HG03378 (cell line): ENCODE measurements around the gene SIGLEC12.
"Not testable (repeated sequence)": the region's sequence is repeated elsewhere in the genome, so short reads cannot be mapped to it uniquely, and the experiment has no call there.

Experiments
- ATAC-seq: cut with Tn5 transposase; IDR thresholded peaks from one replicate; pipeline ENCODE4 v1.9.1; 2021; ENCODE audit warnings: mild to moderate bottlenecking, moderate library complexity; ENCODE audit not compliant: unreplicated experiment

Gene SIGLEC12

DNA sequence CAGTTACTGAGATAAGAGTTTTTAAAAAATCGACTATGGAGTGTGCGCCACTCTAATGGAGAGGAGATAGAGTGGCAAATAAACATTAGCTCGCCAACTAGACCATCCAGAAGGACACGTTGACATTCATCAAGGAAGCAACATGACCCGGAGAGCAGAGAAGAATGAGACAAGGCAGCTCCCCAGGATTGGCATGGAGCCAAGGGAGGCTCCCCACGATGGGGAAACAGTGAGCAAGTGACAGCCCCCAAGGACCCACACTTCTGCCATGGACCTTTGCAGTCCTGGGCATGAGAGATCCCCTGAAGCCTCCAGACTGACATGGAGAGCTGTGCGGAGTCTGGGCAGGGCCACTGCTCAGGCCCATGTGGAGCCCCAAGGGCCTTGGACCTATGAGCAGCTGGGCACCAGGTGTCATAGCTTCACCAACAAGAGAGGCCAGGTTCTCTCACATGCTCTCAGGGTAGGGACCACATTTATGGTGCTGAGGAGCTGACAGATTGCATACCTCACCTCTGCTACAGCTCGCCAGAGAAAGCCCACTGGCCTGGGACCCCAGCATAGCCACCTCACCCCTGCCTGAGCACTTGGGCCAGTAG, 23.2 kb upstream of the SIGLEC12 start:
- ATAC-seq, result no peak

- ATAC-seq, result no peak
Observed at GRCh38 chr19:51521781-51522180, 20.2 kb upstream of the SIGLEC12 start.

GRCh38 chr19:51521357-51521756, 19.8 kb upstream of the SIGLEC12 start:
- ATAC-seq, result no peak

- no peak for ATAC-seq
Observed at GRCh38 chr19:51520728-51521127, 19.1 kb upstream of the SIGLEC12 start.

DNA sequence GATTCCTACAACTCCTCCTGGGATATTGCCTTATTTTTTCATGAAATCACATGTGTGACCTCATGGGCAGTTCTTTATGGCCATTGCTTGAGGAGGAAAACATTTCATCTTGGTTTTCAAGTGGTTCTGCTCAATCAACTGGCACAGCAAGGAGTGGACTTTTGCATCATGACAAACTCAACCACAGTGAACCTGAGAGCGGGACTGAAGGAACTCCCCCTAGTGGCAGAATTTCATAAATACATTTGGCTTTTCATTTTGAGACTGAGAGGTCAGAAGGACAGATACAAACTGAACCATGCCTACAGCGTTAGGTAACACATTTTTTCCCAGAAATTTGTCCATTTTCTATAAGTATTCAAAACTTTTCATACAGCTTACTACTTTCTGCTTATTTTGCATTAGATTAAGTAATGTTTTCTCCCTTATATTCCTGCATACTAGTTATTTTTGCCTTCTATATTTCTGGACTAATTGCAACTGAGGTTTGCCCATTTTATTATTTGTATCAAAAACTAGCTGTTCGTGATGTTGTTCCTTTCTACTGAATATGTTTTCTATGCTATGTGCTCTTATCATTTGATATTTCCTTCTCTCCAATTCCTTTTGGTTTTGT, 13.4 kb upstream of the SIGLEC12 start:
- ATAC-seq, result no peak

- ATAC-seq, result no peak
Observed at GRCh38 chr19:51513968-51514367, 12.4 kb upstream of the SIGLEC12 start.

DNA sequence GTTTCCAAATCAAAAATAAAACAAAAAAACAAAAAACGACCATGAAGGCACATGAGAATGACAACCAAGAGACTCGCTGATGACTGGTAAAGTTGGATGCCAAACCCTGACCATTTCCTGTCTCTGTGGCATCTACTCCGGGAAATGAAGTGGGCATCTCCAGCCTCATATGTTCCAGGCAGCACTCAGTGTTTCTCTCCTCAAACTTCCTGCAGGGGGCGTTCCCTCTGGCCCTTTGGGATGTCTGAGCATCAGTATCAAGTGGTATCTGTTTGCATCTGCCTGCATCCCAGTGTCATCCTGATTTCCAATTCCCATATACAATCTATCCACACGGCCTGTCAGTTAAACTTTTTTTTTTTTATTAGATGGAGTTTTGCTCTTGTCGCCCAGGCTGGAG, 9.8 kb upstream of the SIGLEC12 start:
- no peak for ATAC-seq

DNA sequence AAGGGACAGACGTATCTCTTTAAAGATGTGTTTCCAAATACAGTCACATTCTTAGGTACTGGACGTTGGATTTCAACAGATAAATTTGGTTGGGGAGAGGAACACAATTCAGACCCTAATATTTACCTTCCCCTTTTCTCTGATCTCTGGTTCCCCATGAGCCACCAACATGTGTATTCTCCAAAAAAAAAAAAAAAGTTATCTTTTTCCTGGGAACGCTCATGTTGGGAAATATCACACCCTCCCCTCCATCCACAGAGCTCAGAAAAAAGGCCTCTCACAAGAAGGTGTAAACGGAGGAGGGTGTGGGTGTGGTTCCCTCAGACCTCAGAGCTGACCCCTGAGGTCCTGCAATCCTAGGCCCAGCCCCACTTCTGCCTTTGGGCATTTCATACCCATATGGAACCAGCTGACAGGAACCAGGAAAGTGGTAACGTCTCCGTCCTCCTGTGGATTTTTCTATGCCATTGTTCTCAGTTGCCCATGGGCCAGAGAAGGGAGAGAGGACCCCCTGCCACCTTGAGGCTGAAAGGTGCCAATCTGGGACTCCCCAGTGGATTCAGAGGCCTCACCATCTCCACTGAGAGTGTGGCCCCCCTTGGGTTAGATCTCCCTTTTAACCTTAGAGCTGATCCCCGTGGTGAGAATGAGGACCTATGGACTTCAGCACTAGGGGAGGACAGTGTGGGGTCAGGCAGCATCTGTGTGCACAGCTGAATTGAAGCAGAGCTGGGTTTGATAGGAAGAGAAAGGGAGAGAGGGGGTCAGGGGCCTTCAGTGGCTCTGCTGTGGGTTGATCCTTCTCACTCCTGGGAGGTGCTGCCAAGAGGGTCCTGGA, 8.4 kb upstream of the SIGLEC12 start:
- no peak for ATAC-seq

DNA sequence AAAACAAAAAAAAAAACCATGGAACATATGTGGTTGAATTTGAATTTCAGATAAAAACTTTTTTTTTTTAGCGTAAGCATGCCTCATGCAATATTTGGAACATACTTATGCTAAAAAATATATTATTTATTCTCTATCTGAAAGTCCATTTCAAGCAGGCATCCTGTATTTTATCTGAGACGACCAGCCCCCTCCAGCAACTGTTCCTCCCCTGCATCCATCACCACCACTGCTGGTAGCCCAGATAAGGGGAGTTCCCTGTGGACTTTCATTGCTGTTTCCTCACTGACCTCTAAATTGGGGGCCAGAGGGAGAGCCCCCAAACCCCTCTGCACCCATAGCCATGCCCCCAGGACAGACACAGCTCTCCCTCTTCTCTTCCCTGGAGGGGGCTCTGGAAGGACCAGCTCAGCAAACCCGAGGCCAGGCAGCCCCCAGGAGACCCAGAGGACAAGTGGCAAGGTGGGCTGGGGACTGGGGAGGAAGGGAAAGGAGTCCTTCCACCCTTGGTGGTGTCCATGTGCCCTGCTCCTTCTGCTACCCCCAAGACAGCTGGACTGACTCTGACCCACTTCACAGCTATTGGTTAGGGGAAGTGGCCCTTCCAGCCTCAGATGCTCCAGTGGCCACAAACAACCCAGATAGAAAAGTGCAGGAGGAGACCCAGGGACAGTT, 6.6 kb upstream of the SIGLEC12 start:
- ATAC-seq, result no peak

DNA sequence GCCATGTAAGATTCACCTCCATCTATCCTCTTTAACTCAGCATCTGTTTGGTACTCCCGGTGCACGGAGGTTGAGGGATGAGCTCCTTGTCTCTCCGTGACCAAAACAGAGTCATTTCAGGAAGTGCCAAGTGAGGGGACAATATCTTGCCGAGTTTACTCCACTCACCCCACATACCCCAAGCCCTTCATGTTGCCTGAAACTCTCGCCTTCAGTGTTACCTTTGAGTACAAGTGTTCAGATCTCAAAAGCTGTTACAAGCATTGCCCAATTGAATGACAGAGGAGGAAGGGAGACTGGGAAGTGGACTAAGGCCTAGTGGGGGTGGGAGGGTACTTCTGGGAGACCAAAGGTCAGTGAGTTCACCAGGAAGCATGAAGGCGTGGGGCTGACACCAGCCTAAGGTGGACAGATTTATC, 6.0 kb upstream of the SIGLEC12 start:
- no peak for ATAC-seq

- no peak for ATAC-seq
Observed at GRCh38 chr19:51507192-51507591, 5.6 kb upstream of the SIGLEC12 start.

GRCh38 chr19:51505904-51506303, 4.3 kb upstream of the SIGLEC12 start:
- ATAC-seq, result no peak

- ATAC-seq, result no peak
Observed at GRCh38 chr19:51503896-51504295, 2.3 kb upstream of the SIGLEC12 start.

- ATAC-seq, result no peak
Observed at GRCh38 chr19:51503286-51503817, 1.8 kb upstream of the SIGLEC12 start.

DNA sequence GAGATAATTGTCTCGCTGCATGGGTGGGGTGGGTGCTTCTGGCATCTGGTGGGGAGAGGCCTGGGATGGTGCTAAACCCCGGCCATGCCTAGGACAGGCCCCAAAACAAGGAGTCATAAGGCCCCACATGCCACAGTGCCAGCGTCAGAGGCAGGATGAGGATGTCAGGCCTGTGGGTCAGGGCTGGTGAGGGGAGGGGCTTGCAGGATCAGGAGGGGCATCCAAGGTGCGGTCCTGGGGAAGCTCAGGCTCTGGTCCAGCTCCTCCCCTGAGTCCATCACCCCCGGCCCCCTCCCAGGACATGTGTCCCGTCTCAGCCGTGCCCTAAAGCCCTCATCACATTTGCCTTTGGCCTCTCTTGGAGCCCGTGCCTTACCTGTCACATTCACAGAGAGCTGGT, 669 bp downstream of the SIGLEC12 start:
- not testable (repeated sequence) for ATAC-seq

GRCh38 chr19:51497666-51498065, 3.9 kb downstream of the SIGLEC12 start:
- ATAC-seq, result no peak

DNA sequence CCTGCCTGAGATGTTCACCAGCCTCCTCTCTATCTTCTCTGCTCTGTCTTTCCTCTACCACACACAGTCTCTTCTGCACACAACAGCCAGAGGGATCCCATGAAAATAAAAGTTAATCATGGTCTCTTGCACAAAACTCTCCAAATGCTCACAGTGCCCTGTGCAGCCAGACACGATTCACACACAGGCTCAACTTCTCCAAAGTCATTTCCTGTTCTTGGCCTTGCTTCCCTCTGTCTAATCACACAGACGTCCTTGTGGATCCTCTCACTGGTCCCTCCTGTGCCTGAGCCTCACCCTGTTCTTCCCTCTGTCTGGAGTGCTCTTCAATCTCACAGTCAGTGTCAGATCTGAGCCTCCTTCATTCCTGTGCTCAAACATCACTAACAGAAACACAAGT, 7.8 kb downstream of the SIGLEC12 start:
- ATAC-seq, result no peak

- no peak for ATAC-seq
Observed at GRCh38 chr19:51491586-51491985, 10.0 kb downstream of the SIGLEC12 start.

DNA sequence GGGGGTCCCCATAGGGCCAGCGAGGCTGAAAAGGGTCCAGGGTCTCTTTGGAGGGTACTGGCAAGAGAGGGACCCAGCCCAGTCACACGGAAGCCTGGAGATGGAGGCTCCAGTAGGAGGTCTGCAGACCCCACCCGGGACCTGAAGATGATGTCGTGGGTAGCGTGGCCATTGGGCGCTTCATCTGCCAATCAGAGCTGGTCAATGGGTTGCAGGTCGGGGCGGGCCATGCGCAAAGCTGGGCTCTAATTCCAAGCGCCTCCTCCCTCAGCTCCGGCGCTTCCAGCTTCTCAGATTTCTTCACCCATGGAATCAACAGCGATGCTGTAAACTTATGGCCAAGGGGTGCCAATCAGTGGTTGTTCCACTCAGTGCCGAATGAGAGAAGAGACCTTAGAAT, 10.9 kb downstream of the SIGLEC12 start:
- no peak for ATAC-seq

GRCh38 chr19:51489113-51489512, 12.5 kb downstream of the SIGLEC12 start:
- no peak for ATAC-seq

DNA sequence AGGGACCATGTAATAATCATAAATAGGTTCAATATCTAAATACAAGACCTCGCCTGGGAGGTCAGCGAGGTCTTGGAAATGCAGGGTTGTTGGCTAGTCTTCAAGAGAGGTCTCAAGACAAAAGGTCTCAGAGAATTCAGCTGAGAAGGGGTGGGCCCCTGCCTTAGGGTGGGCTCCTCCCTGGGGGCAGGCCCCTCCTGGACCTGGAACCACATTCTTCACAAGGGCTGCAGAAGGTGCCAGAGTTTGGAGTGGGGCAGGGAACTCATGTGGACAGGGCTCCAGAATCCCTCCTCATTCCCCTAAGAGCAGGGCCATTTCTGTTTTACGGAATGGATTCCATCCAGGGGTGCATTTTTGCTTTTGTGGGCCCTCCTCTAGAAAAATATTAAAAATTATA, 13.1 kb downstream of the SIGLEC12 start:
- ATAC-seq, result no peak
